NCI-H146 (cell line): ENCODE data around the gene PI4KB.
A peak's percentile ranks its signal among the peaks of the same experiment; 100 is the strongest.

Experiments used
- DNase-seq: peaks from one replicate; lab custom pipeline; 2025; lab: John Stamatoyannopoulos, UW

PI4KB gene

DNA sequence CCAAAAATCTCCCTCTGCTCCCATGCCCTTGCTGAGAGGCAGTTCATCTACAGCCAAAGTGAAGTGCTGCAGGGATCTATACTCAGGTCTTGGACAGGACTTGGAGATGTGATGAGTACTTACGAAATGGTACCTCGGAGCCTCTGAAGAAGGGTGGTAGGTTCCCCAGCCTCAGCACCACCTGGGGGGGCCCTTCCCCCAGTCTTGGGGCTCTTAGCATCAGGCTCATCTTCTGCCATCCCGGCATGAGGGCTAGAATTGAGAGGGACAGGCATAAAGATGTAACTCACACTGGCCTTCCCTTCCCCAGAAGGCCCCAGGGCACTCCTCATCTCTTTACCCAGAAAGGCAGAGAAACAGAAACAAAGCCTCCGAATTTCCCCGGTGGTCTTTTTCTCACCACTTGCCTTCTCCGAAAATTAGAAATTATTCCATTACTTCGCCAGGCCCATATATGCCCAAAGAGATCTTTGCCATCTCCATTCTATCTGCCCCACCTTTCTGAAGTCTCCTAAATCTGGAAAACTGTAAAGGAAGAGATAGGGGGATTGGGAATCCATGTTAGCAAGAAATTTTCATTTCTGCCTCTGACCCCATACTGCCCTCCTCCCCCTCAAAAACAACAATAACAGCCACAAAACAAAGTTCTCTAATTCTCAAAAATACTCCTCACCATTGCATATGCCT is 19.0 kb upstream of the PI4KB start:
- DNase-seq, result no peak

DNA sequence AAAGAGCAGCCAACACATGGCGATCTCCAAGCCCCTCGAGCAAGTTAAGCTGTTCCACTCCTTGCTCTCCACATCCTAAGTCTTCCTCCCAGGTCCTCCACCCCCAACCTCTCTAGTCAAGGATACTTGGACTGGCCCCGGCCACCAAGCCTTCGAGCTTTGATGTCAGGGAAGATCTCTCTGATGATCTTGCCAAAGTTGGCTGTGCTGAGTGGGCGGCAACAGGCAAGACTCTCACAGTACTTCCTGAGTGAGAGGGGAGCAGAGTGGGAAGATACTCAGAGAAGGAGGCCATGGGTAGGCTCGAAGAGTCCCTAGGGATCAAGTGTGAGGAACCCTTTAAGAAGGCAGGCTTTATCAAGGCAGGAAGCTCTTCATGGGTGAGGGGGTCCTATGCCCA is 17.1 kb upstream of the PI4KB start:
- DNase-seq, result no peak

DNA sequence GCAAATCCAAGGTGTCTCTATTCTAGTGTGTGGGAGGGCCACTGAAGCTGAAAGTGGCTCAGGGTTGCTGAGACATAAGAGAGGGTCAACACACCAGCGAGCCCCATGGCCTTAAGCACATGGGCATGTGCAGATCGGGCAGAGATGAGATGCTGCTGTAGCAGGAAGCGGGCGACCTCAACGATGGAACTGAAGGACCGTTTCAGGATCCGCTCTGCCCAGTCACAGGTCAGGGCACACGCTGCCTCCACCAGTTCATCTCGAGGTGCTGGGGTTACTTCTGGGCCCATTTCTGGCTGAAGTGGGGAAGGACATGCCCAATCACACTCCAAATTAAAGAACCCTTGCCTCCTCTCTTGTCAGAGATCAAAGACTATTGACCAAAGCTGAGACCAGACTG is 16.4 kb upstream of the PI4KB start:
- DNase-seq, result no peak

DNA sequence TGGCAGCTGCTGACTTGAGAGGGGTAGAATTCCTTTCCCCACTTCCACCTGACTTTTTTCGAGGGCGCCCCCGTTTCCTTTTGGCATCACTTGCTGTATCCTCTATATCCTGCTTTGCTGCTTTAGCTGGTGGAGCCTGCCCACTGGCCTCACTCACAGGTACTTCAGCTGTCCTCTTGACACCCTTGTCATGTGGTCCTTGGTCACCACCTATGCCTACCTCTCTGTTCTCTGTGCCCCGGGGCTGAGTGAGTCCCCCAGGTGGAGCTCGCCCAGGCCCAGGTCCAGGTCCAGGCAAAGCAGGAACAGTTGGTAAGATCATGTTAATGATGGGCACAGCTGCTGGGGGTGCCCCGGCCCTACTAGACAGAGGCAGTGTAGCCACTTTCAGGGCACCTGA is 15.4 kb upstream of the PI4KB start:
- no peak for DNase-seq

DNA sequence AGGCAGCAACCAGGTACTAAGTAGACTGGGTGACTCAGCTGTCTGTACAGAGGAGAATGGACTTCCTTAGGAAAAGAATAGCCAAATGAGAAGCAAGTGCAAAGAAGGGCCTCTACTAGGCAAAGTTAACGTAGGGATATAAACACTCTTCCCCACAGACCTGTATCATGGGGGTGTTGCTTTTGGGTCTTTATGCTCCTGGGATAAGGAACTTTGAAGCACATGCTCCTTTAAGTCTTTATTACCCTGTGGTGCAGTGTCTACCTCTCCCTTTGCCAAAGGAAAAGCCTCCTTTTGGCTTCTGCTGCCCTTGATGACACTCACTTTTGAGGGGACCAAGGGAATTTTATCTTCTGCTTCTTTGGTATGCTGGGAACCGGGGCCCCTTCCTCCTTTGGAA is 14.8 kb upstream of the PI4KB start:
- DNase-seq, result no peak

DNA sequence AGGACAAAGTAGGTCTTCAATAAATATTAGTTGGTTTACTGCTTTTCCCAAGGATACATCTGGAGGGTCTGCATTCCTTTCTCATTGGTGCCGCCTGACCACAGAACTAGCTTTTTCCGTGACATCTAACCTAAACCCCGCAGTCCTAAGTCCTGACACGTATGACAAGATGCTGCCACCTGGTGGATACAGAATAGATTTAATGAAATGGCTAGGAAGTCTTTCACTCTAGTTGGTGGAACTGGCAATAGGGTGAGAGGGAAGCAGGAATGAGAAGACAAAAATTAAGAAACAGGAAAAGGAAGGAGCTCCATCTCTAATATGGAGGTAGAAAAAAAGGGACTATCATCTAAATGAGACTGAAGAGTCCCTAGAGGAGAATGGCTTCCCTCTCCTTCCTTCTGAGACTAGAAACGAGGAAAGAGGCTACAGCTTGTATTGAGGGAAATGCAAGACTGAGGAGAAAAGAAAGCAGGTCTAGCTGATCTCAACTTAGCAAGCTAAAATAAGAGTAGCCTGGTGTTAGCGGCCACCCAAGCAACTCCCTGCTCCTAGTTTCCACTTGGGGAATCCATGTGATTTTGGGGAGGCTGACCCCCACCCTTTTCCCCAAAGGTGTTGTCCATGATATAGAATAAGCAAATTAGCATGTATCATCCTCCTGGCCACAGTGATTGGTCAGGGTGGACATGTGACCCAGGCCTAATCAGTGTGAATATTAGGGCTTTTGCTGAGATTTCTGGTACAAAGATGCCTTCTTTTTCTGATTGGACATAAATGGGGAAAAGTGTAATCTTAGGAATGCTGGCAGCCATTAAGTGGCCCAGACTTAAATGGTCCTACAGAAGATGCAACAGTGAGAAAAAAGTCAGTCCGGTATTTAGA is 13.9 kb upstream of the PI4KB start:
- peak; percentile 82 for DNase-seq

DNA sequence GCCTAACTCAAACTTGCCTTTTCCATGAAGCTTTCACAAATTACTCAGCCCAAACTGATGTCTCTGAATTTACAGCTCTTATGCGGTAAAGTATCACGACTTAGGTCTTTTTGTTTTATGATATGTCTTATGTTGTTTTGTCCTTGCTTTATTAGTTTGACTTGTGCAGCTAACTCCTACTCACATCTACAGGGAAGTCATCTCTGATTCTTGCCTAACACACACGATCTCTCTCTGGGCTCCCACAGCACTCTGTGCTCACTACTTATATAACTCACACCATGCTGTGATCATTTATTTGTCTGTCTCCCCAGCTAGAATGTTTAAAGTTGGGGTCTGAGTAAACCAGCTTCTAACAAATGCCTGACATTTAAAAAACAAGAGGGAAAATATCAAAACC is 9.3 kb upstream of the PI4KB start:
- DNase-seq, result no peak

DNA sequence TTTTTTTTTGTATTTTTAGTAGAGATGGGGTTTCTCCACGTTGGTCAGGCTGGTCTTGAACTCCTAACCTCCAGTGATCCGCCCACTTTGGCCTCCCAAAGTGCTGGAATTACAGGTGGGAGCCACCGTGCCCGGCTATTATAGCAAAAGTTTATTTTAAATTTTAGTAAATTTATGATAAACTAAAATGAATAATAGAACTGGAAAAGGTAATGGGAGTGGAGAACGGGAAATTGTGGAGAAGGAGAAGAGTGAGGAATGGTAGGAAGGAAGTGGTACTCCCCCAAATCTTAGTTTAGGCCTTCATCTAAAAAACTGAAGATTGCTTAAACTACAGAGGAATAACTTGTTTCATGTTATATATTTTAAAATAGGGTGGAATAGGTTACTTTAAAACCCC is 7.6 kb upstream of the PI4KB start:
- DNase-seq, result no peak

DNA sequence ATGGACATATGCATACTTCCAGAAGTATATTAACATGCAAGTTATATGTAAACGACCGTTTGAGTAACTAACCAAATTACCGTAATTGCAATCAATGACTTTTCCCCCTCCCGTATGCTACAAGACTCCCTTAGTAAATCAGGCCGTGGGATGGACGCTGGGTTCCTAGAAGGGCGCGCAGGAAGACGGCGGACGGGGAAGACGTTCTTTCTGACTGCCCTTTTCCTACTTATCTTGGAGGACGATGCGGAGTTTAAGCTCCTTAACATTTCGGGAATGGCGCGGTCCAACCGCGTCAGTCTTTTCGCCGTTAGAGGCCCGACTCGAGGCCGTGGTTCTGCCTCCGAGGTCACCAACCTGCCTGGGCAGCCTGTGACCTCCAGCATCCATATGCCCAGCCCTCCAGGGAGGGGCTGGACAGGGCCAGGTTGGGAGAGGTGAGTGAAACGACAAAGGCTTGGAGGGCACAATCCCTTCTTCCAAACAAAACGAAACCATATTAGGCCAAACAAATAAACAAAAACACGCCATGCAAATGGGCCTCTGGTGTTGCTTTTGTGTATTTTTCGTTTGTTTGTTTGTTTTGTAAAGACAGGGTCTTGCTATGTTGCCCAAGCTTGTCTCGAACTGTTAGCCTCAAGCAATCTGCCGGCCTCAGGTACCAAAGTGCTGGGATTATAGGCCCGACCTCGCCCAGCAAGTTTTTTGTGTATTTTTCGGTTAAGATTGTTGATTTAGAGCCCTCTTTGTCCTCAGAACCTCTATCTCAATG is 873 bp upstream of the PI4KB start:
- DNase-seq, result peak; percentile 61

DNA sequence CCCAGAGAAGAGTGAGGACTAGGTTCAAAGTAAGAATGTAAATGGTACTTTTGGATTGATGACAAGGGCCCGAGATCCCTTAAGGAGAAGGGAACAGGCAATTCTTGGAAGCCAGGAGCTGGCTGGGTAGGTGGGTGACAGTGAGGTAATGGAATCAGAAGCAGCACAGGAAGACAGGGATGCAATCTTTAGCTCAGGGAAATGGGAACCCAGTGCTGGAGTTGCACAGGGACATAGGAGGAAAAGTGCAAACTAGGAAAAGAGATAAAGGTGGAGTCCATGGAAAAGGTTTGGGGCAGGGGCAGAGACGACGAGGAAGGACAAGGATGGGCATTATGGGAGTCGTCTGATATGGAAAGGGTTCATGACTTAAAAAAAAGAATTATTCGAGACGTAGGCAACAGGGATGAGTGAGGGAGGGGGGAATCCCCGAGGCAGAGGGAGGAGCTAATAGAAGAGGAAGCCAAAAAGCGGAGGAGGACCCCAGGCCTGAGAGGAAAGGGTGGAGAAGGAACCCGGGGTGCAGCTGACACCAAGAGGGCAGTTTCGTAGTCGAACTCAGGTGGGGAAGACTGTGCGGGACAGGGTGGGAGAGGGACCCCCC is 495 bp downstream of the PI4KB start:
- DNase-seq, result peak; percentile 58

DNA sequence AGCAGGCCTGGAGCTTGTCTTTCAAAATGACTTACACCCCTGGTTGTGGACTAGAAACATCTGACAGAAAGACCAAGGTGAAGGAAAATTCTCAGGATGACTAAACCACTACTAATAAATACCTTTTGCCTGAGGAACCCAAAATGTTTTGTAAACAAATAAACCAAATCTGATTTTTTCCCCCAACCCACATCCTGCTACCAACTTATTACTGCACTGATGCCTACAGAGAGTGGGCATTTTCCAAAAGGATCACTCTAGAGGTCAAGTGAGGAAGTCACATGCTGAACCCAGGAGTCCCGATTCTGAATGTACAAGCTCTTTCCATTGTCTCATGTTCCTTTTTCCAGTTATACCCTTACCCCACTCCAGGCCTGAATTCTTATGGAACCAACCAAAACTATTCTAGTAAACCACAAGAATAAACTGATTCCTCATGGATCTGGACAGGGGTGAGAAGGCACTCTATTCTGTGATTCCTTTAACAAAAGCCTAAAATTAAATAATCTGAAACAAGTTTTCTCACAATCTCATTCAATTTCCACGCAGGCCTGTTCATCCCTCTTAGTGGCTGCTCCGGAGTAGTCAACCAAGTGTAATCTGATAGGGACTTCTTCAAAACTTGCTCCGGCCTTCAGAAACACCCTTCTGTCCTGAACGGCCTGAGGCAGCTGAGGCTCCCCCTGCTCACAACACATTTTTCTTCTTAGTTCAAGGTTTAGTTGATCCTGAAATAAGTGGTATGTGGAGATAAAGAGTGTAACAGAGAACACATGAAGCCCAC is 1.4 kb downstream of the PI4KB start:
- DNase-seq, result no peak

DNA sequence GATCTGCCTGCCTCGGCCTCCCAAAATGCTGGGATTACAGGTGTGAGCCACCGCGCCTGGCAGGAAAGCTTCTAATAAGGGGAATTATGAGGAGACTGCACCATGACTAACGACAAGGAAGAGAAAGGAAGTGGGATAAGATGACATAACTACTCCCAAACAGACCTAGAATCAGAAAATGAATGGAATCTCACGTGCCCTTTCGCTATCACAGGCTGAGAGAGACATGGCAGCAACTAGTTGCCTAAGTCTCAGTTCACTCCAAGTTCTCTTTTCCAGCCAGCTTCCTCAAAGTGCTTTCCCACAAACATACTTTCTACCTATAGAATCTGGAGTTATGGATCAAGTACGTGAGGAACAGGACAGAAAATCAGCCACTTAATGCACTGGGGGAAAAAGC is 2.0 kb downstream of the PI4KB start:
- no peak for DNase-seq

DNA sequence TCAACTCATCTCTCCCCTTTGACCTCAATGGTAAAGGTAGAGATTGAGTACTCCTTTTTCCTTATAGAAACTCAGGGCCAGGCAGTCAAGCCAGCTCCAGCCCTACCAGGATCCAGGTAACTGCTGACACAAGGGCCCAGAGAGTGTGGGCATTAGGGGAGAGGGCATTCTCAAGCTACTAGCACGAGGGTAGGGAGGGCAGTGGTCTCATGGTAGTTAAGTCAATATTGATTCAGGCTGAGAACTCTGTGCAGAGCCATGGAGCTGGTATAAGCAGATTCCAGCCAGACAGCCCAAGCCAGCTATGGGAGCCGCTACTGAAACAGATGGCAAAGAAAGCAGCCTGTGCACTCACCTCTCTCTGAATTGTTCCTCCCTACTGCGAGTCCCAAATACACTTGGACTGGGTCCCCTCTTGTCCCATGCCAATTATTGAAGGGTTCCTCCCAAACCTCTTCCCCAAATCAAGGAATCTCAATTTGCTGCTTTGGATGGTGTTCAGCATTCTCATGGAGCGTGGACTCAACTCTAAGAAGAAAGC is 2.8 kb downstream of the PI4KB start:
- DNase-seq, result no peak

DNA sequence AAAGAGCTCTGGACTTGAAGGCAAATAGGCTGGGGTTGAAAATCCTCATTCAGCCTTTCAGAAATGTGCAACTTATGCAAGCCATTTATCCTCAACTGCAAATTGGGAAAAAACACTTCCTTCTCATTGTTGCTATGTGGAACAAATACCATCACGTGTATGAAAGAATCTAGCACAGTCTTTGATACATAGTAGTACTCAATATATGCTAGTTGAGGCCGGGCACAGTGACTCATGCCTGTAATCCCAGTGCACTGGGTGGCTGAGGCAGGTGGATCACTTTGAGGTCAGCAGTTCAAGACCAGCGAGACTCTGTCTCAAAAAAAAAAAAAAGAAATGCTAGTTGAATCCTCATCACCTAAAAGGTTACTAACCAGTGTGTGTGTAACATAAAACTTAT is 8.2 kb downstream of the PI4KB start:
- no peak for DNase-seq

DNA sequence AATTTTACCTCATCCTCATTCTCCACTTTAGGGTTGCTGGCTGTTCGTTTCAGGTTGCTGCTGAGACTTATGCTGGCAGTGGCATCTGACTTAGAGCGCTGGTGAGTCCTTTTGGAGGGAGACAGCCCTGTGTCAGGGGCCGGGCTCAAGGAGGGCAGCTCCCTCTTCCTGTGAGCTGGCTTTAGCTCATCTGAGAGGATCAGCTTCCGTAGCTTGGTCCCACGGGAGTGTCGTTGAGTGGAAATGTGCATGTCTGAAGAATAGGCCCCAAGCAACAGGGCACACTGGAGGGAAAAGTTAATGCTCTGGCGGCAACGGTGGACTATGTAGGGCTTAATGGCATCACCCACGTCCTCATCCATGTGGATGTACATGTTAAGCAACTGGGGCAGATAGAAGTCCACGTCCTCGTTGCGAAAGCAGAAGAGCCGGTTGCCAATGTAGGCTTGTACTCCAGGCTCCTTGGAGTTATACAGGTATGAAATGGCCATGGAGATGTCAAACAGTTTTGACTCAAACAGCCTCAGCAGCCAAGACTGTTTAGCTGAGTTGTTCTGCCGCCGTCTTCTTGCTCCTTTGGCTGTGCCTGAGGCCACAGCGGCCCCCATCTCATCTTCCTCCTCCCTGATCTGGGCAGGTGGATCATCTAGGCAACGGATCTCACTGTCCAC is 11.5 kb downstream of the PI4KB start:
- no peak for DNase-seq

DNA sequence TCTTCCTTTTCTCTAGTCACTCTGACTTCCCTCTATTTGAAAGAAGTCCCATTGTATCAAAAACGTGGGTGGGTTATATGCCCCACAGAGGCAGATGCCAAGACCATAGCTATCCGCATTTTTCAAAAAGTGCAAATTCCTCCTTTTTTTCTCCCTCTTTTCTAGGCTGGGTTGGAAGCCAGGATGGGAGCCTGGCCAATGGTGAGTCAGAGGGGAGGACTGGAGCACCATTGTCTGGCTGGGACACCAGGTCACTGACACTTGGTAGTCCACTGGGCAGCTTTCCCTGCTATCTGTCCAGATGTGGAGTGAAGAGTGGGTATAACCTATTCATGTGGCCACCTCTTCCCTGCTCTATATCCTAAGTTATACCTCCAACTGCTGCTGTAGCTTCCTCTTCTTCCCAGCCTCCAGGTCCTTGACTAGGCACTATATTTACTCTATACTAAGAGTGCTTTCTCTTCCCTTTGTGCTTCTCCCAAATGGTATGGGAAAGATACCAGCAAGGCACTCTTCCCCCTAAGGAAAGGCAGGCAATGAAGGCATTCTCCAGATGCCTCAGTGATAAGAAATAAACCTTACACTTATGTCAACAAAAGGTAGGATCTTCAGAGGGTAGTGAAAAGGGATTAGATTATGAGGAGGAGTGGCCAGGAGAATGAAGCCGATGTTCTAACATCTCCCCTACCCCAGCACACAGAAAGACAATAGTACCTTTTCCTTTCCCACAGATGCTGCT is 12.9 kb downstream of the PI4KB start:
- no peak for DNase-seq

DNA sequence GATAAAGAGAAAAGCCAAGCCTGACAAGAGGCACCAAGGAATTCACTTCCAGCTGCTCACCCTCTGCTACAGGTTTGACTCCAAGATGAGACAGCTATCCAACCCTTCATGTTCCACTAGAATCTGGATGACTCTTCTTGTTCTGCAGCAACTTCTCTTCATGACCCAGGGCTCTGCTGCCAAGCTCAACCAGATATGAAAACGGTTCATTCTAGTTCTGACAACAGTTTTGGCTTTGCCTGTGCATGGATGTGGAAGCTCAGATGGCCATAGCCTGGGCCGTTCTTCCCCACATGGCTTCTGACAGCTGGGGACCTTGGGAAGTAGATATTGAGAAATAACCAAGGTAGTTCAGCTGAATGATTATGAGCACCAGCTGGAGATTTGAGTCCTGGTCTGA is 13.7 kb downstream of the PI4KB start:
- no peak for DNase-seq

DNA sequence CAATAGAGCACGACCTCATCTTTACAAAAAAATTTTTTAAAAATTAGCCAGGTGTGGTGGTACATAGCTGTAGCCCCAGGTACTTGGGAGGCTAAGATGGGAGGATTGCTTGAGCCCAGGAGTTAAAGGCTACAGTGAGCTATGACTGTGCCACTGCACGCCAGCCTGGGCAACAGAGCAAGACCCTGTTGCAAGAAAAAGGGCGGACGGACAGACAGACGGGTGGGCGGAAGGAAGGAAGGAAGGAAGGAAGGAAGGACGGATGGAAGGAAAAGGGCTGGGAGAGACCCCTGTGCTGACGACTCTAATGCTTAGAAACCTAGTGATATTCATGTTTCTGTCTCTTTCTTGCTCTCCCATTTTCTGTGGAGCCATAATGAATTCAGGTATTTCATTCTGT is 14.4 kb downstream of the PI4KB start:
- DNase-seq, result no peak

DNA sequence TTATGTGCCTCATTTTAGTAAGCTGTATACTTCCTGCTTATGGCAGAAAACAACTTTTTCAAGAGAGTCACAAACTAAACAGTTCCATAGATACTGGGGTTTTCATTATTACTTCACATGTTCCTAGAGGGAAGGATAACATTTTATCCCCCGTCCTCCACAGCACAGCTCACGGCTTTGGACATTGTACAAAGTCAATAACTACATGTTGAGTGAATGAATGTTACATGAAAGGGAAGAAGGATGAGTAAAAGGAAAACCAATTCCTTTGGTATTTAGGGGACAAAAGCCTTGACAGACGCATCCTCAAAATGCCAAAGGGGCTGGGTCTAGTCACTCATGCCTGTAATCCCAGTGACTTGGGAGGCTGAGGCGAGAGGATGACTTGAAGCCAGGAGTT is 14.8 kb downstream of the PI4KB start:
- DNase-seq, result no peak
